ENCODE measurements around the gene EEF1AKMT4.

EEF1AKMT4 gene

DNA sequence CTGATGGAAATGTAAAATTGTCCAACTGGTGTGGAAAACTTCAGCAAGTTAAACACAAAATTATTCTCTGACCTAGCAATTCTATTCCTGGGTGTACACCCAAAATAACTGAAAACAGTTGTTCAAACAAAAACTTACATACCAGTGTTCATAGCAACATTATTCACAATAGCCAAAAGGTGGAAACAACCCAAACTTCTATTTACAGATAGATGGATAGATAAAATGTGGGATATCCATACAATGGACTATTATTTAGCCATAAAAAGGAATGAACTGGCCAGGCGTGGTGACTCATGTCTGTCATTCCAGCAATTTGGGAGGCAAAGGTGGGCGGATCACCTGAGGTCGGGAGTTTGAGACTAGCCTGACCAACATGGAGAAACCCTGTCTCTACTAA lies 27.0 kb upstream of the EEF1AKMT4 start:
- H3K27ac ChIP-seq: no peak overlapping the region

DNA sequence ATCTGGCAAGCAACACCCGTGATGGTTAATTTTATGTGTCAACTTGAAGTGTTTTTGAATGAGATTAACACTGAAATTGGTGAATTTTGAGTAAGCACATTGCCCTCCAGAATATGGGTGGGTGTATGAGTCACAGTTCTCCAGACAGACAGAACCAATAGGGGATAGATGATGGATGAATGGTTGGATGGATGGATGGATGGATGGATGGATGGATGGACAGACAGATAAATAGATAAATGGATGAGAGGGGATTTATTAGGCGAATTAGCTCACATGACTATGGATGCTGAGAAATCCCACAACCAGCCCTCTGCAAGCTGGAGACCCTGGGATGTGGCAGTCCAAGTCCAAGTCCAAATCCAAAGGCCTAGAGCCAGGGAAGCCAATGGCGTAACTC lies 25.5 kb upstream of the EEF1AKMT4 start:
- TF ChIP-seq, protein P1, sequence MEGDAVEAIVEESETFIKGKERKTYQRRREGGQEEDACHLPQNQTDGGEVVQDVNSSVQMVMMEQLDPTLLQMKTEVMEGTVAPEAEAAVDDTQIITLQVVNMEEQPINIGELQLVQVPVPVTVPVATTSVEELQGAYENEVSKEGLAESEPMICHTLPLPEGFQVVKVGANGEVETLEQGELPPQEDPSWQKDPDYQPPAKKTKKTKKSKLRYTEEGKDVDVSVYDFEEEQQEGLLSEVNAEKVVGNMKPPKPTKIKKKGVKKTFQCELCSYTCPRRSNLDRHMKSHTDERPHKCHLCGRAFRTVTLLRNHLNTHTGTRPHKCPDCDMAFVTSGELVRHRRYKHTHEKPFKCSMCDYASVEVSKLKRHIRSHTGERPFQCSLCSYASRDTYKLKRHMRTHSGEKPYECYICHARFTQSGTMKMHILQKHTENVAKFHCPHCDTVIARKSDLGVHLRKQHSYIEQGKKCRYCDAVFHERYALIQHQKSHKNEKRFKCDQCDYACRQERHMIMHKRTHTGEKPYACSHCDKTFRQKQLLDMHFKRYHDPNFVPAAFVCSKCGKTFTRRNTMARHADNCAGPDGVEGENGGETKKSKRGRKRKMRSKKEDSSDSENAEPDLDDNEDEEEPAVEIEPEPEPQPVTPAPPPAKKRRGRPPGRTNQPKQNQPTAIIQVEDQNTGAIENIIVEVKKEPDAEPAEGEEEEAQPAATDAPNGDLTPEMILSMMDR (IDR thresholded peaks at IDR 0.05): no peak
- no peak for TF ChIP-seq ZFX (IDR thresholded peaks at IDR 0.05; ENCODE audit: borderline replicate concordance)
- no peak overlapping the region for H3K27ac ChIP-seq

More for the DNA sequence above, 27.0 kb upstream of the EEF1AKMT4 start:
- TF ChIP-seq, protein P1 (IDR thresholded peaks at IDR 0.05): no peak
- TF ChIP-seq ZFX (IDR thresholded peaks at IDR 0.05; ENCODE audit: borderline replicate concordance): no peak

DNA sequence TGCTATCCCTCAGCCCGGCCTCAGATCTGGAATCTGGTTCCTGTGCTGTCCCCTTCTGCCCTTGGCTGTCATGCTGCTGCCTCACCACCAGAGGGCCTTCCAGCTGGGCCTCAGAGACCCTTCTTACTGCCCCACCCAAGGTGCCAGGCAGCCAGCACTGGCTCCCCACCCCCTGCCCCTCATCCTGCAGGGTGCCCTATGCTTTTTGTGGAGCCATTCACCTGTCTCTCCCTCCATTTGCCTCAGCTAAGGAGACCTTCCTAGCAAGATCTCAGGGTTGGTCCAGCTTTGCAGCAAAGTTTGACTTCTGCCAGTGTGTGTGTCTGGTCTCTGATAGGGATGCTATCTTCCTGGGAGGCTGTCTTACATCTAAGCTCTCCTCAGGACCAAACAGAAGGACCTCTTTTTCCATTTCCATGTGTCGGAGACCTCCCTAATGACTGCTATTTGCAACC lies 22.0 kb upstream of the EEF1AKMT4 start:
- H3K27ac ChIP-seq: 0 out of 2 replicates have a peak overlapping the region, but pooled peaks have one; percentile 5
- TF ChIP-seq ZFX (IDR thresholded peaks at IDR 0.05; ENCODE audit: borderline replicate concordance): no peak
- TF ChIP-seq, protein P1 (IDR thresholded peaks at IDR 0.05): peak; percentile 94

DNA sequence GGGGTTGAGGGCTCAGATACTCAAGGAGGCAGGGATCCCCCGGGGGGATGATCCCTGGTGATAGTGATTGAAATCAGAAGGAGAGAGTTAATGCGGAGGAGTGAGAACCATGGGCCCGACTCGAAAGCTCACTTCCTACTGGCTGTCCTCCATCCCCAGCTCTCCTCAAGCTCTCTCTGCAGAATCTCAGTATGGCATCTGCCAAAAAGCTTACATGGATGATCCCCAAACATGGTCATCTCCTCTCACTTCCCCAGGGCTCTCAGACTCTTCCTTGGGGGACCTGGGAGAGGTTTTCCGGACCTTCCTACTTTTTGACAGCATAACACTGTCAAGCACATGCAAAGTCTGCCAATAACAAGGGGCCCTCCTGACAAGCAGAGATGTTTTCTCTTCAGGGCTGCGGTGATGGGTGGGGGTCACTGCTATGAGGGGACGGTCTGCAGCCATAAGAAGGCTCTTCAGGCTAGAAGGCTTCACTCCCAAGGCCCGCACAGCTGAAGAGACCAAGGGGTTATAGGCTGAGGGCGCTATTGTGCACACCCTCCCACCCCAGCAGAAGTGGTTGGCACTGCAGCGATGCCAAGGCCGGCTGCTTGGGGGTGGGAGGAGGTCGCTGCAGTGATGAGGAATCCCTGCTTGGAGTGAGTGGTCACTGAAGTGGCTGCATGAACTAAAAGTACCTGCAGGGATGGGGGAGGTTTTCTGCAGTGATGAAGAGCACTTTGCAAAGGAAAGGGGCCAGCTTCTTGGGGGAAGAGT lies 20.9 kb upstream of the EEF1AKMT4 start:
- H3K27ac ChIP-seq: no peak overlapping the region
- TF ChIP-seq, protein P1 (IDR thresholded peaks at IDR 0.05): no peak
- TF ChIP-seq ZFX (IDR thresholded peaks at IDR 0.05; ENCODE audit: borderline replicate concordance): no peak

DNA sequence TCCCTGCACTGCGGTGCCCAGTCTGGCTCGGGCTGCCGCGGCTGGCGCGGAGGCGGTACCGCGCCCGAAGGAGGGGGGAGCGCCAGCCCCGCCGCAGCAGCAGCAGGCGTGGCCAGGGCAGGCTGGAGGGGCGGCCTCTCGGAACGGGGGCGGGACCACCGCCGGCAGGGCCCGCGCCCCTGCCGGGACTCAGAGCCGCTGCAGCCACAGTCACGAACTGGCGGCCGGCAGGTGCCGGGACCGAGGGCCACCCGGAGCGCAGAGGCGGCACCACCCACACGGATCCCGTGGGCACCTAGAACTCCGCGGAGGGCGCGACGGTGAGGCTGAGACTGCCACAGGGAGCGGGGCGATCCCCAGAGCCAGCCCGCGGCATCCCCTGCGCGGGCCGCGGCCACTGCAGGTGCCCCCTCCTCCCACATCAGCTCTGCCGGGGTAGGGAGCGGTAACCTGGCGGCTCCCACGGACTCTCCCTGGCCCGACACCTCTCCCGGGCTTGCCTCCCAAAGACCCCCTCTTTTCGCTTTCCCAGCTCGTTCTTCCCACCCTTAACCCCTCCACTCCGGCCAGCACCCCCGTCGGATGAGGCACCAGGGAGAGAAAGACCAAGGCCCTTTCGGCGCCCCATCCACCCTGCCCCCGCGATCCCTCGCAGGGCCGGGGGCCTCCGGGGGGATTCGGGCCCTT lies 19.9 kb upstream of the EEF1AKMT4 start, which contains the start of gene VWA5B2:
Gene VWA5B2 (plus strand): TSS at position 192 of the 687 bp plus-strand sequence. CDS start 944 bp downstream, outside the sequence.
- TF ChIP-seq, protein P1 (IDR thresholded peaks at IDR 0.05): peak; percentile 32
- TF ChIP-seq ZFX (IDR thresholded peaks at IDR 0.05; ENCODE audit: borderline replicate concordance): no peak
- H3K27ac ChIP-seq: peak within 1 kb of the TSS; percentile 90

DNA sequence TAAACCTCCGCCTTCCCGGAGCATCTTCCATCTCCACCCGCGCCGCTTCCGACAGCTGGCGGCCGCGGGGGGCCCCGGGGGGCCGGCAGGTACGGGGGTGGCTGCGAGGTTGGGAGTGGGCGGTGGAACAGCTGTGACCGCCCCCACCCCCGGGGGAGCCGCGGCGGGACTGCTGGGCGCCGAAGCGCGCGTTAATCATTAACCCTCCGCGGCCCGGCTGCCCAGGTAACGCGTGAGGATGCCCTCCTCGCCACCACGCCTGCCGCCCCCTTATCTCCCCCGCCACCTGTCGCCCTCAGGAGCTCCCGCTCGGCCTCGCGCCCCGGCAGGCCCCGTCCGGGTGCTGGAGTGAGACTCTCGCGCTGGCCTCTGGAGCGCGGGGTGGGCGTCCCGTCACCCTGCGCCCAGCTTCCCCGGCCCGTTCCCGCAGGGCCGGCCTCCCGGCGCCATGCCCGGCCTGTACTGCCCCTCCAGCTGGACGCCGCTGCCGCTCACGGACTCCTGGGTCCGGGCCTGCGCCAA lies 19.3 kb upstream of the EEF1AKMT4 start:
- TF ChIP-seq ZFX (IDR thresholded peaks at IDR 0.05; ENCODE audit: borderline replicate concordance): no peak
- TF ChIP-seq, protein P1 (IDR thresholded peaks at IDR 0.05): no peak
- peak overlapping the region; percentile 90 for H3K27ac ChIP-seq
